LoVo (cell line): Measurements from ENCODE around the gene ADGRL3.
"Not testable (repeated sequence)": the region's sequence is repeated elsewhere in the genome, so short reads cannot be mapped to it uniquely, and the experiment has no call there.

Source experiments
- DNase-seq: peaks from one replicate; pipeline ENCODE4 v3.0.0-alpha.2; 2016; ENCODE audit warnings: low spot score

Gene ADGRL3

DNA sequence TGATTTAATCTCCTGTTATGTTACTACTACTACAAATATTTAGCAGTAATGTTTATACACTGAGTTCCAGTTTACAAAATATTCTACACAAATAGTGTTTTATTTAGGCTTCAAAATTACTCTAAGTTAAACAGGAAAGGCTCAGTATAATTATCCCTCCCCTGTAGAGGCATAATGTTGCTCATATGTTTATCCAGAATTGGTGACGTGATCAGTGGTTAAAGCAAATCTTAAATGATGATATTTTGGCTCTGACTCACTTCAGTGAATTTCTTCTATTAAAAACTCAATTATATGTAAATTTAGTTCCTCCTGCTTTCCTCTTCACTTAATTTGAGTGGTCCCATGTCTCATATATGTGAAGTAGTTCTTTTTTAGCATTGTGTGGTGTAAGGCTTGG lies 438.5 kb downstream of the ADGRL3 start:
- DNase-seq = no peak

DNA sequence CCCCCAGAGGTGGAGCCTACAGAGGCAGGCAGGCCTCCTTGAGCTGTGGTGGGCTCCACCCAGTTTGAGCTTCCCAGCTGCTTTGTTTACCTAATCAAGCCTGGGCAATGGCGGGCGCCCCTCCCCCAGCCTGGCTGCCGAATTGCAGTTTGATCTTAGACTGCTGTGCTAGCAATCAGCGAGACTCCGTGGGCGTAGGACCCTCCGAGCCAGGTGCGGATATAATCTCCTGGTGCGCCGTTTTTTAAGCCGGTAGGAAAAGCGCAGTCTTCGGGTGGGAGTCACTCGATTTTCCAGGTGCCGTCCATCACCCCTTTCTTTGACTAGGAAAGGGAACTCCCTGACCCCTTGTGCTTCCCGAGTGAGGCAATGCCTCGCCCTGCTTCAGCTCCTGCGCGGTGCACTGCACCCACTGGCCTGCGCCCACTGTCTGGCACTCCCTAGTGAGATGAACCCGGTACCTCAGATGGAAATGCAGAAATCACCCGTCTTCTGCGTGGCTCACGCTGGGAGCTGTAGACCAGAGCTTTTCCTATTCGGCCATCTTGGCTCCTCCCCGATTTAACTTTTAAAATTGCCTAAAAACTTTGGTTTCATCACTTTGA lies 446.7 kb downstream of the ADGRL3 start:
- DNase-seq = not testable (repeated sequence)

DNA sequence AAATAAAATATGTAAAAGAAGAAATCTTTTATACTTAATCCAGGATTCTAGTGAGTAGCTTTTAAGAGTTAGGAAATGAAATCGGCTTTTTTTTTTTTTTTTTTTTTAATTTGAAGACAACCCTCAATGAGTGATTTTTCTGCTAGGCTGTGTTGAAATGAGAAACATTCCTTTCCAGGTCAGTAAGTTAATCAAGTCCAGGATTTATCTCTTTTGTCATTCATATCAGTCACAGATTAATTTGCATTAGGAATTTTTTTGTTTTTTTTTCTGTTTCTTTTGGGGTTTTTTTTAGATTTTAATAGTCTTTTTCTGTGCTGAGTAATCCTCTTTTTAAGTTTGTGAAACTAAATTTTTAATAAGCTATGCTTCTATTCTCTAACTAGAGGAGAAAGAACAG lies 448.1 kb downstream of the ADGRL3 start:
- DNase-seq = no peak

DNA sequence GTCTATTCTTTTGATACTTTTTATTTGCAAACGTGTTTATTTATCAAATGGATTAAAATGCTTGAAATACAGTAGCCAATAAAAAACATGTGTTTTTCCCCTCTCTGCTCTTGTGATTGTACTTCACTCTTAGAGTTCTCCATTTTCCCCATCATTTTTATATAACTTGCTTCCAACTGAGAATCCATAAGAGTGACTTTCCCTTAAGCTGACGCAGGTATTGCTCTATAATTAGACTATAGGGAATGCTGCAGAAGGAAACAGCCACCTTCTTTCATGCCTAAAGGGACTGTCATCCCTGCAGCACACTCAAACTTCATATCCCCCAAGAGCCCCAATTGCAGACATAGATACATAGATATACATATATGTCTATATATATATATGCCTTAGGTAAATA lies 456.9 kb downstream of the ADGRL3 start:
- no peak for DNase-seq

GRCh38 chr4:61661960-61662359 lies 461.8 kb downstream of the ADGRL3 start:
- no peak for DNase-seq

DNA sequence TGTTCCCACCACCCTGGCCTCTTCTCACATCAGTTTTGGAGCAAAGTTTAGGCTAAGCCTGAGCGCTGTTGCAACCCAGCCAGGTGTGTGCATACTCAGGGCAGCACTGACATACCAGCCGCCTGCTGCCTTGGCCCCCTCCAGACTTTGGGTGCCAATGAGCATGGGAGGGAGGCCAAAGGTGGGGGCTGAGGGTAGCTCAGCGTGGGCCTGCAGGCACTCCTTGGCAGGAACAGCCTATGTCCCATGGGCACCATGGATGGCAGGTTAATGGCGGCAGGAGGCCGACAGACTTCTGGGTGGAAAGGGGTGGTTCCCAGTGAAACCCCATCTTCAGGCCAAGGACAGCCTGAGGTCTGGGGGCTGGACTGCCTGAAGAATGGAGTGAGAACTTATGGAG lies 462.2 kb downstream of the ADGRL3 start:
- no peak for DNase-seq

GRCh38 chr4:61663310-61663709 lies 463.2 kb downstream of the ADGRL3 start:
- no peak for DNase-seq

DNA sequence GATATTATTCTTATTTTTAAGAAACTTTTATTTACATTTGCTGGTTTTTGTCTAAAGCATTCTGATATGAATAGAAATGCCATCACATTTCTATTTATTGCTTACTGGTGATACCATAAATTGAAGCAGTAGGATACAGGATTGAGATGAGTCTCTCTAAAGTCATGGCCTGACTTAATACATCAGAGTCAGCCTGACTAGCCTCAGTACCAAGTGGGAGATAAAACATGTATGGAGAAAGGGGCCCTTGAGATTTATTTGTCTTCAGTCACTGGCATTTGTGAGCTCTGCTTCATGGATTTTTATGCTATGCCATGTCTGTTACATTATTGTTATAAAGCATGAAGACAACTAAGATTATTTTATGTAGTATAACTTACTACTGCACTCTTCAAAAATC lies 465.5 kb downstream of the ADGRL3 start:
- DNase-seq = no peak

DNA sequence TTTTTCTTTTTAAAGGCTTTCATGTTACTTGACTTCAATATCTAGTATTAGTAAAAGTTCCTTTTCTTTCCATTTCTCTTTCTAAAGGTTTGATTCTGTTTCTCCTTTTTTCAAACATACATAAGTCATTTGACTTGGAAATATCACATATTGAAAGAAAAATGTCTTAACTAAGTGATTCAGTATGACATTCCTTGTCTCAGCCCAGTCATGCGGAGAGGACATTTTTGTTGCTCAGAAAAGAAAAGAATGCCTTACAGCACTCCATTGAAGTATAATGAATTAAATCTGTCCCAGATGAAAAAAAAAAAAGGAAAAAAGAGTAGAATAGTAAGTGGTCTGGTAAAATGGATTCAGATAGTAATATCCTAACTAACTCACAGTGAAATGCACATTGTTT lies 466.1 kb downstream of the ADGRL3 start:
- no peak for DNase-seq

DNA sequence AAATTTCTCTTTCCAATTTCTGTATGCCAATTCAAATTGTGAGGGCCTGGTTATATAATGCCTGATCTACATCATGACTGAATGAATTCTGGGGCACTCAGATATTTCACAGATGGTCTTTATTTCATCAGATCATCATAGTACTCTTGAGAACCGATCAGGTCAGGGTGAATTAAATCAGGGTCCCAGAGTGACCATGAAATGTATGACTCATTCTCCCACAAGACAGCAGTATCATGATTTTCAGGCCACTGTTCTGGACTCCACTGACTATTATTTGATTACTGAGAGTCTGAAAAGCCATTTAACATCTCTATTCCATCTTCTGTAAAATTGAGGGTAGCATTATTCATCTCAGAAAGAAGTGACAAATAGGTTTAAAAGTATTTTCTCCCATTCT lies 471.5 kb downstream of the ADGRL3 start:
- no peak for DNase-seq

- no peak for DNase-seq
Measured at GRCh38 chr4:61675464-61675863, 475.3 kb downstream of the ADGRL3 start.

GRCh38 chr4:61678297-61678696 lies 478.2 kb downstream of the ADGRL3 start:
- DNase-seq = no peak

DNA sequence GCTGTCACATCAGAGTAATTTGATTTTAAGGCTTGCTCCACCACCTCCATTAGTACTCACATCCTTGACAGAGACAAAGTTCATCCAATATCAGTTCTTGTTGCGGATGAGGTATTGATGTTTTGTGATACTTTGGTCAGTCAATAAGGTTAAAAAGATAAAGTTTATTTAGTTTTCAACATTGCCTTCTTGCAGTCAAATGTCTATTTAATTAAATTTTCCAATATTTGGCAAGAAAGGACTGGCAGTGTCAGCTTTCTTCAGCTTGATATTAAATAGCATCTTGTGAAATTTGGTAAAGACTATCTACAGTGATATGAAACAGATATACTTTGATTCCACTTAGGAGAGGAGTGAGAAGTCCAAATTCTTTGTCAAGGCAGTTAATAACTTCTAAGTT lies 493.4 kb downstream of the ADGRL3 start:
- DNase-seq = no peak

- DNase-seq = no peak
Measured at GRCh38 chr4:61714387-61714911, 514.3 kb downstream of the ADGRL3 start.

GRCh38 chr4:61716426-61716825 lies 516.3 kb downstream of the ADGRL3 start:
- no peak for DNase-seq

DNA sequence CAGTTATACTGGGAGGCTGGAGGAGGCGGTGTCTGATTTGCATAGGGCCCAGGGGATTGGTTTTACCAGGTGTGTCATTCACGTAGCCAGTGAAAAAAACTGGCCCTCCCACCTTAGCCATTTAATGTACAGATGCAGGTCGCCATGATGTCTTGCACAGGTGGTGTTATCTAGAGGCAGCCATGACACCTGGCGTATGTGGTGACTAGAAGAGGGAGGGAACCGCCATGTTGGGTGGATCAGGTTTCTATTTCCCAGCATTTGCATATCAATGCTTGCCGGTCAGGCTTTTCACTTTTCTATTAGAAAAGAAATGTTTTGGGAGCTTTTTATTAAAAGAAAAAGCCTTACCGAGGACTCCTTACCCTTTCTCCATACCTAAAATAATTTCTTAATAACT lies 523.4 kb downstream of the ADGRL3 start:
- no peak for DNase-seq

GRCh38 chr4:61727286-61727685 lies 527.2 kb downstream of the ADGRL3 start:
- no peak for DNase-seq

DNA sequence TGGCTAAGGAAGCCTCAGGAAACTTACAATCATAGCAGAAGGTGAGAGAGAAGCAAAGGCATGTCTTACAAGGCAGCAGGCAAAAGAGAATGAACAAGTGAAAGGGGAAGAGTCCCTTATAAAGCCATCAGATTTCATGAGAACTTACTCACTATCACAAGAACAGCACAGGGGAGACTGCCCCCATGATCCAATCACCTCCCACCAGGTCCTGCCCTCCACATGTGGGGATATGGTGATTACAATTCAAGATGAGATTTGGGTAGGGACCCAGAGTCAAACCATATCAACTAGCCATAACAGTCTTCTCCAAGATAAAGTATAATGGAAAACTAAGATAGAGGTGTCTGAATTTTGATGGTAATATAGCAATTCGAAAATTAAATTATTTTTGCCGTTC lies 534.3 kb downstream of the ADGRL3 start:
- no peak for DNase-seq

- no peak for DNase-seq
Measured at GRCh38 chr4:61739887-61740286, 539.8 kb downstream of the ADGRL3 start.

DNA sequence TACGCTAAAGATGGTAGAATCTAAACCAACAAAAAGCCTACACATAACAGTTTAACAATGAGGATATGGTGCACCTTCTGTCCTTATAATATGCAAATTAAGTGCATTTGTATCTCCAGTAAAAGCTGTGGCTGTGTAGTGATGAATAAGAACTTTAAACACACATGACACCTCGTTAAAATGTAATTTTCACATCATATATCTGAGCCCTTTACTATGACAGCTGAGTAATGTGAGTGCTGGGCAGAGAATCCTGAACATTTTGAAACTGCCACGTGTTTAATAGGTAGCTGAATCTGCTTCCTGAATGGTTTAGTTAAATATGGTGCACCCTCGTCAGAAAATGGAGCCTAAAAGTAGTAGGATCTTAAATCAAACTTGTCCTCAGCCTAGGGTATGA lies 540.8 kb downstream of the ADGRL3 start:
- DNase-seq = no peak

DNA sequence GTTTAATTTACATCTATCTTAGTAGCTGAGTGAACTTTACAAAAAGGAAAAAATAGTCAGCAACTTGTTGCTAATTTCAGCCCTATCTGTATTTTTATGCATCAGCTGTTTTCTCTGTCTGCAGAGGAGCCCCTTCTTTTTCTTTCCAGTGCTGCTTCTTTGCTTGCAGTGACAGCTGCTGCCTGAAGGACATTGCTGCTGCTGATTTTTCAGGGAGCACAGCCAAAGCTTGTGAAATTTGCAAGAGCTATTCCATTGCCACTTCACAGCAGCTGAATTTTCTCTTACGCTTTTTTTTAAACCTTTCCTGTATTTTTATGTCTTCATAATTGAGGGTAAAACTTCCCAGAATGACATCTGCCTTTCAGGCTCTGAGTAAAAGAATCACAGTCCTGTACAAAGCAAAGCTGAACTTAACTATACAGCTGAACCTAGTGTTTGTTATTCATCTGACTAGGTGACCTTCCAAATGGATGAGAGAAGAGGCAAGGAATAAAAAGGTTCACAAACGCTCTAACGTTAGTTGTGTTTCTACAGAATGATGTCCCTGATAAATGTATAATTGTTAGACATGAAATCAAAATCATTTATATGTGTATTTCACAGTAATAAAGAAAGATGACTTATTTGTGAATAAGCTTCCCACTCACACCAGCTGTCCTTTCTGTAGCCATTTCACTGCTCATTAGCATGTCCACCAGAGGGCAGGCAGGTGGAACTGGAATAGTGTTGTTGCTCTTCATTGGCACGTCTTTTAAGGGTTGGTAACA lies 541.4 kb downstream of the ADGRL3 start:
- DNase-seq = no peak

- DNase-seq = no peak
Measured at GRCh38 chr4:61750810-61751209, 550.7 kb downstream of the ADGRL3 start.

- DNase-seq = no peak
Measured at GRCh38 chr4:61752617-61753016, 552.5 kb downstream of the ADGRL3 start.

GRCh38 chr4:61753739-61754138 lies 553.6 kb downstream of the ADGRL3 start:
- no peak for DNase-seq
